Activated CD4-positive, CD25-positive, alpha-beta regulatory T cell treated with anti-CD3 and anti-CD28 coated beads, Interleukin-2, amount 50 U/mL, for 24 hours (primary cell): Measurements from ENCODE around the gene PIGU.
"Not testable (repeated sequence)": the region's sequence is repeated elsewhere in the genome, so short reads cannot be mapped to it uniquely, and the experiment has no call there.

Experiments used
- ATAC-seq, 2 donors: fragments of 150-1000 bp; cut with Tn5 transposase; one replicate each; pipeline ENCODE4 v1.10.0; 2021; ENCODE audit warnings: mild to moderate bottlenecking in 1 of 2, moderate library complexity in 1 of 2

PIGU gene

DNA sequence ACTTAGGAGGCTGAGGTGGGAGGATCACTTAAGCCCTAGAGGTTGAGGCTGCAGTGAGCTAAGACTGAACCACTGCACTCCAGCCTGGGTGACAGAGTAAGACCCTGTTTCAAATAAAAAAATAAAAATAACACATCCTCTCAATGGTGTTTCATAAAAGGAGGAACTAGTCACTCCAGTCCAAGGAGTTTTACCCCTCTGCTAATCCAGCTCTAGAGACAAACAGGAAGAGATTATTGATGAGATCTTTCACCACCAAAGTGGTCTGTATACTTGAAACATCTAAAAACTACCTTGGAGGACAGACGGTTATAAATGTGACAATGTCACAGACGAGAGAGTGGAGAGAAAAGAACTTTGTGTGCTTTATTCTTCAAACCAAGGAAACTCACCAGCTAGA lies 58.2 kb downstream of the PIGU start:
- ATAC-seq, result no peak

DNA sequence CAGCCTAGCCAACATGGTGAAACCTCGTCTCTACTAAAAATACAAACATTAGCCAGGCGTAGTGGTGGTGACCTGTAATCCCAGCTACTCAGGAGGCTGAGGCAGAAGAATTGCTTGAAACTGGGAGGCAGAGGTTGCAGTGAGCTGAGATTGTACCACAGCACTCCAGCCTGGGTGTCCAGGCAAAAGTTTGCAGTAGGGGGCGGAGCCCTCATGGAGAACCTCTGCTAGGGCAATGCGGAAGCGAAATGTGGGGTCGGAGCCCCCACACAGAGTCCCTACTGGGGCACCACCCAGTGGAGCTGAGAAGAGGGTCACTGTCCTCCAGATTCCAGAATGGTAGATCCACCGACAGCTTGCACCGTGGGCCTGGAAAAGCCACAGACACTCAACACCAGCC lies 60.0 kb downstream of the PIGU start:
- ATAC-seq, result not testable (repeated sequence)

- no peak for ATAC-seq
These were observed 61.4 kb downstream of the PIGU start for GRCh38 chr20:34615477-34615876.

DNA sequence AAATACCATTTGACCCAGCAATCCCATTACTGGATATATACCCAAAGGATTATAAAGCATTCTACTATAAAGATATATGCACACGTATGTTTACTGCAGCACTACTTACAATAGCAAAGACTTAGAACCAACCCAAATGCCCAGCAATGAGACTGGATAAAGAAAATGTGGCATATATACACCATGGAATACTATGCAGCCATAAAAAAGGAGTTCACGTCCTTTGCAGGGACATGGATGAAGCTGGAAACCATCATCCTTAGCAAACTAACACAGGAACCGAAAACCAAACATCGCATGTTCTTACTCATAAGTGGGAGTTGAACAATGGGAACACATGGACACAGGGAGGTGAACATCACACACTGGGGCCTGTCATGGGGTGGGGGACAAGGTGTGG lies 64.9 kb downstream of the PIGU start:
- ATAC-seq, result not testable (repeated sequence)

DNA sequence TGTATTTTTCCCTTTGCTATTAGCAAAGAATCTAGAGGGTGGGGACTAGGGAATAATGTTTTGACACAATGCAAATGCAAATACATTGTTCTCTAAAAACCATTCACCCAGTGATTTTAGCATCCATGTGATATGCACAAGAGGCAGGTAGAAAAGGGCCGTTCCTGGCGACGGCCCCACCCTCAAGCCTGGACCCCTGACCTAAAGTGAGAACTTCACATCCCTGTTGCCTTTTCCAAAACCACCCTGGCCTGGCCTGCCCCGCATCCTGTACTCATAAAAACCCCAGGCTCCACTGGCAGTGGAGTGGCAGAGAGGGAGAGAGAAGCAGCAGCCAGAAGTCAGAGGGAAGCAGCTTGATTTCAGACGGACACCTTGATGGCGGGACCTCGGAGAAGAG lies 69.8 kb downstream of the PIGU start:
- ATAC-seq, result no peak

GRCh38 chr20:34604980-34605788 lies 71.7 kb downstream of the PIGU start:
- ATAC-seq, result no peak

GRCh38 chr20:34600892-34601653 lies 75.8 kb downstream of the PIGU start:
- ATAC-seq, result no peak

DNA sequence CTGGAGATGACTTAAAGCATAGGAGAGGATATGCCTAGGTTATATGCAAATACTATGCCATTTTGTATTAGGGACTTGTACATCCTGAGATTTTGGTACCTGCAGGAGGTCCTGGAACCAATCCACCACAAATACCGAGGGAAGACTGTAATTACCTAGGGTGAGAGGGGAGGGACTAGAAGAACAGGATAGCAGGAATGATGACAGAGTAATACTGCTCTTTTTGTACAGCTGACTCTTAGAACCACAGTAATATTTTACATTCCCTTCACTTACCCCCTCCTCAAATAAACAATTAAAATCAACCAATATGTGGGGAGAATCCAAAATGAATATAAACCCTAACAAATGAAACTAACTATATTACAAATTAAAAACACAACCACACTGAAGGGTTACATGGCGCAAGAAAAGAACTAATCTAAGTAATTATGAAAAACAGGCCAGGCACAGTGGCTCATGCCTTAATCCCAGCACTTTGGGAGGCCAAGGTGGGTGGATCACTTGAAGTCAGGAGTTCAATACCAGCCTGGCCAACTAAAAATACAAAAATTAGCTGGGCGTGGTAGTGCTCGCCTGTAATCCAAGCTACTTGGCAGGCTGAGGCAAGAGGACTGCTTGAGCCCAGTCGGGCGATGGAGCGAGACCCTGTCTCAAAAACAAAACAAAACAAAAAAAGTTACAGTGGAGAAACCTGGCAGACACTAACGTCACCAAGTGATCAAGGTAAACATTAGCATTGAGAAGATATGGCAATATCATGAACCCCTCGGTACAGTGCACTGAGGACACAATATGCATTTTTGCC lies 81.3 kb downstream of the PIGU start:
- no peak for ATAC-seq

- no peak for ATAC-seq
These were observed 90.3 kb downstream of the PIGU start for GRCh38 chr20:34586488-34587163.

GRCh38 chr20:34585019-34585418 lies 91.9 kb downstream of the PIGU start:
- no peak for ATAC-seq

DNA sequence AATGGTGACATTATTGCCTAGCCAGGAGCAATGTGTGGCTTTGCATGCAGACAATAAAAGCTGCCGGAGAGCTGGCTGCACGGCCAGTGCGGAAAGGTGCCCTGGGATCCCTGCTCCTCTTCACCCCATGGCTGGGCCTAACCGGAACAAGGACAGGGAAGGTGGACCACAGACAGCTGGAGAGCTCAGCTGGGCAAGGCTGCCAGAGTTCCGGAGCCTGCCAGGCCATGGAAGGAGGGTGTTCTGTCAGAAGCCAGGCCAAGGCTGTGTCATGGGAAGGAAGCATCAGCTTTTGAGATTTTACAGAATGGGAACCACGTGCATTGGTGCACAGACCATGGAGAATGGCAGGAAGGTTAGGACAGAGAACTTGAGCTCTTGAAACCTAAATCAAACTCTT lies 93.3 kb downstream of the PIGU start:
- no peak for ATAC-seq

- no peak for ATAC-seq
These were observed 94.0 kb downstream of the PIGU start for GRCh38 chr20:34582911-34583310.

- no peak for ATAC-seq
These were observed 94.7 kb downstream of the PIGU start for GRCh38 chr20:34582221-34582620.

GRCh38 chr20:34581341-34582184 lies 95.3 kb downstream of the PIGU start:
- ATAC-seq, result peak; percentile 76 to 80

DNA sequence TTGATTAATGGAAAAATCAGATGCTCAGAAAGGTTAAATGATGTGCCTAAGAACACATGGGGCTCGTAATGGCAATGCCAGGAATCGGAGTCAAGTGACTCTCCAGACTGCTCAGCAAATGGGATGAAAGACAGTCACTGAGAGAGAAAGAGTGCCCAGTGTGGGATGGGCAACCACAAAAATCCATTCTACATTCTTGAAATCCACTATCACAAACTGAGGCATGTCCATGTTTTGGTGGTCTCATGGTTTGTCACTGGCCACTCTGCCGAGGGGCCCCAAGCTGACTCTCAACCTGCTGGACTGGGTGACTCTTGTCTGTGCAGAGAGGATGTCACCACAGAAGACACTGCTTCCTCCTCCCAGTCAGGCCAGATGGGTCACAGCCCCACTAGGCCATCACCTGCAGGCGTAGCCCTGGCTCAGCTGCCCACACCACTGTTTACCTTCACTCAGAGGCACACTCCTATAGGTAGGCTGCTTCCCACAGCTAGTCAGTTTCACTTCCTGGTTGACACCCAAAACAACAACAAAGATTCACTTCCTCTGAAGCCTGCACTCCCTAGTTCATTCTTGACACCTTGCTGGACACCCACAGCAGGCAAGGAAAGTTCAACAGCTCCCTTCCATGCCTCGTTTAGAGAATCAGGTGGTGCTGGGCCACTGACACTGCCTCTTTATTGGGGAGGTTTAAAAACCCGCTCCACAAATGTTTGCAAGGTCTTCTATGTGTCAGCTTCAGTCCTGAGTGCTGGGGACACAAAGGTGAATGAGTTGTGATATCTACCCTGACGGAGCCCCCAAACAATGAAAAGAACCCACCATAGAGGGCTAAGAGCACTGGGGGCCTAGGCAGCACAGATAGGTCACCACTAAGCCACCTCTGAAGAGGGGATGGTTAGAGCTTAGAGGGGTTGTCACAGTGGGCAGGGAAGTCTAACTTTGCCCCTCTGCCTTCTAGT lies 96.6 kb downstream of the PIGU start:
- peak; percentile 50 to 51 for ATAC-seq

GRCh38 chr20:34579191-34579978 lies 97.5 kb downstream of the PIGU start:
- no peak for ATAC-seq

DNA sequence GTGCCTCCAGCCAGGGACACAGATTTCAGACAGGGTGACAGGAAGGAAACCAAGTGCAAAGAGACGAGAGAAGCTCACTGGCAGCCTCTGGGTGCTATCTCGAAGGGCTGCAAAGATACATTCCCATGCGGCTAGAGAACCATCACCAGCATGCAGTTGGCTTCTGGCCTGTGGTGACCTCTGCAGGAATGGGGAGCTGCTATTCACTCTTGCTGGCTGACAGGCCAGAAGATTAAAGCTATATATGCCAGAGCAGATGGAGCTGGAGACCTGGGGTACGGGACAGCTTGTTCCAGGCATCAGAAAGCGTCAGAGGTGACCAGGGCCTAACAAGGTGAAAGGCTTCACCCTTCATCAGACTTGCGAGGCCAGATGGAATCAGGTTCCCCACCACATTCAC lies 98.4 kb downstream of the PIGU start:
- no peak for ATAC-seq

DNA sequence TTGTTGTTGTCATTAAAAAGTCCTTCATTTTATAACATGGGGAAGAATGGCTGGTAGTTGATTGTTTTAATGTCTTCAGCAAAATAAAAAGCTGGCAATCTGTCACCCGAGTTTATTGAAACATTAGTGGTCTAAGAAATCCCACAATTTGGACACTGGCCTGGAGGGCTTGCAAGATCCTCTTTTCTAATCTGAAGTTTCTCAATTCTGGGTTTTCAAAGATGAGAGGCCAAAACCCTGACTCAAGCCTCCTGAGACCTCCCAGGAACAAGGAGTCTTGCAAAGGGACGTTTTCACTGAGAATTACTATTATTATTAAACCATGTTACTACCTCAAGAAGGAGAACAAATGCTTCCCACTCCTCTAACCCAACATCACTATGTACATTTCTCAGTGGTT lies 98.9 kb downstream of the PIGU start:
- no peak for ATAC-seq

DNA sequence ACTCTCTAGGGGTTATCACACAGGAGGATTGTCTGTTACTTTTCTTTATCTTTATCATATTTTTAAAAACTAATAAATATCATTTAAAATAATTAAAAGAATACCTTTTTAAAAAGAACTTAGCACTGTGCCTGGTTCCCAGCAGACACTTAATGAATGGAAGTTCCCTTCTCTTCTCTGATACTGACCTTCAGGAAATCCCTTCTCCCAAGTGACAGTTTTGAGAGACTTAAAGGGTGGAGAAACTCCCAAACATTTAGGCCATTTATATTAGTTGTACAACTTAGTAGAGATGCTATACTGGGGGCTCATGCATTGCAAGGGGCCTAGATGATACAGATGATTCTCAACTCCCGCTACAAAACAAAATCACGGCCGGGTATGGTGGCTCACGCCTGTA lies 99.8 kb downstream of the PIGU start:
- ATAC-seq, result no peak

DNA sequence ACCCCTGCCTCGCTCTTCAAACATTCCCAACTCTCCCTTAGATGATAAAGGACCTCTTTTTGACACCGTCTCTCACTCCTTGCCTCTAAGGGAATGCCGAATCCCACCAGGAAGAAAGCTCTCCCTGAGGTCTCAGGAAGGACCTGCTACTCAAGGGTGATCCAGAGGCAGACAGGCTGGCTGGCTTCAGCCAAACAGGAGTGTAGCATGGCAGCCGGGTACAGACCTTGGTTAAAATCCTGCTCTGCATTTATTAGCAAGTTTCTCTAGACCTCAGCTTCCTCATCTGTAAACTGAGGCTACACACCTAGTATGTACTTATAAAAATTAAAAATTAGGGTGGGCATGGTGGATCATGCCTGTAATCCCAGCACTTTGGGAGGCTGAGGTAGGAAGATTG lies 101.1 kb downstream of the PIGU start:
- no peak for ATAC-seq
